ENCODE measurements around the gene CNIH2.
A peak's percentile ranks its signal among the peaks of the same experiment; 100 is the strongest.

- no peak for TF ChIP-seq CTCF (IDR thresholded peaks at IDR 0.05)
- peak in 1 of 2 donors; percentile 18 for TF ChIP-seq POLR2A (IDR thresholded peaks at IDR 0.05)
These were observed at the start of gene CNIH2 for GRCh38 chr11:66277471-66278362.

Data from Peyer's patch (tissue), 4 donors.